NCI-H2029 treated with DMSO at 0.1 percent for 48 hours (cell line): ENCODE results near the gene GIT1.
A peak's percentile ranks its signal among the peaks of the same experiment; 100 is the strongest.

Experiments used
- DNase-seq: peaks from one replicate; lab custom pipeline; 2025; lab: John Stamatoyannopoulos, UW

Gene GIT1

DNA sequence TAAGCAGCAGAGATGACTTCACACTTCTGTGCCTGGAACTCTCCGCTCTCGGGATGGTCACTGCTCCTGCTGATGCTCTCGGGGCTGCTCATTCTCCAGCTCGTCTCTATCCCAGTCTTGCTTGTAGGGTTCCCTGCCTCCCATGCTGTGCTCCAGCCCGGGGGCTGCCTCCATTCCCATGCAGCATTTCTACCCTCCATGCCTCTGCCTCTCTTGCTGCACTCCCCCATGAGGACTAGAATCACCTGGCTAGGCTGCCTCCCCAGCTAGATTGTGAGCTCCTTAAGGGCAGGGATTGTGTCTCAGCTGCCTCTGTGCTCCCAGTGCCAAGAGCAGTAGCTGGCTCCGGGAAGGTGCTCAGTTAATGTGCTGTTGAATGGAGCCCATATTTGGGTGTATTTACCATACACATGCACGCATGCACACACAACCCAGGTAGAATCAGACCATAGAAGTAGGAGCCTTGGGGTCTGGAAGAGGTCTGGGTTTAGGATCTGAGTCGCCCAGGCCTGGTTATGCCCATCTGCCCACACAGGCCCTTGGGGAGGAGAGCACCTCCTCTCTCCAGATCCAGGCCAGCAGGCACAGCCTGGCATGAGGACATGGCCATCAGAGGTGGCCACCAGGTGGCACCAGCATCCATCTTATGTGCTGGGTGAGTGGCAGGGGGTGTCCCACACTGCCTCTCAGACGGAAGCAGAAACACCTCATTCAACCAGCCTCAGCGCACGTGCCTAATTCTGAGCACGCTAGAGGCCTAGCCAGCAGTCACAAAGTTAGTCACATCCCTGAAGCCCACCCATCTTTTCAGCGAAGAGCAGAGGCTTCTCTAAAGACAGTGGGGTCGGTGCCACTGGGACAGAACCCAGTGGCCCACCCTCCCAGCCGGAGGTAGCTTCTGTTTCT lies 9.3 kb downstream of the GIT1 start:
- DNase-seq: peak; percentile 37

DNA sequence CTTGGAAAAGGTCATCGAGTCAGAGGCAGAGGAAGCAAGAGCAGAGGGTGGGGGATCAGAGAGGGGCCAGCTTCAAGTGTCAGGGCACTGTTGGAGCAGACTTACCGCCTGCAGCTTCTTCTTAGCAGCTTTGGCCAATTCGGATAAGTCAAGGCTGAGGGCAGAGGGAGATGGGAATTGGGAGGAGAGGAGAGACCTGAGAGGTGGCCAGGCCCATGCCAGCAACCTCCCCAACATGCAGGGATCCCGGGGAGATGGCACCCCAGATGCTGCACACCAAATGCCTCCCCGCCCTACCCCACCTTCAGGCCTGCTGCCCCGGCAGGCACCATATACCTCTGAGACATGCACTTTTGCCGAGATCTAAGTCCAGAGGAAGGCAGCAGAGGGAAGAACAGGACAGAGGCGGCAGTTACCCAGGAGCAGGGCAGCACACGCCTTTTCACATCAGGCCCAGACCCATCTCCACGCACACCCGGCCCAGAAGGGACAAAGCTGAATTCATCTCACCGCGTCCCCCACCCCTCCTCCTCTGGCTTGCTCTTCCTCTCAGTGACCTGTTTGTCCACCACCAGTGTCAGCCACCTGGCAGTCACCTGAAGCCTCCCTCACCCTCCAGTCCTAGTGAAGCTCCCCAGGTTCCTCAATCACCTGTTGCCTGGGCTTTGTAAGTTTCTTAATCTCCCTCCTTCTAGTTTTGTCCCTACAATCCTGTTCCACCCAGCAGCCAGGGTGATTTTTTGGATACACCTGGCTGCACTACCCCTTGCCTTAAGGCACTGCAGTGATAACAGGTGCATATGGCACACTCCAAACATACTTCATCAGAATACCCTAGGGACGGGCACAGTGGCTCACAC lies 10.6 kb downstream of the GIT1 start:
- DNase-seq: no peak

DNA sequence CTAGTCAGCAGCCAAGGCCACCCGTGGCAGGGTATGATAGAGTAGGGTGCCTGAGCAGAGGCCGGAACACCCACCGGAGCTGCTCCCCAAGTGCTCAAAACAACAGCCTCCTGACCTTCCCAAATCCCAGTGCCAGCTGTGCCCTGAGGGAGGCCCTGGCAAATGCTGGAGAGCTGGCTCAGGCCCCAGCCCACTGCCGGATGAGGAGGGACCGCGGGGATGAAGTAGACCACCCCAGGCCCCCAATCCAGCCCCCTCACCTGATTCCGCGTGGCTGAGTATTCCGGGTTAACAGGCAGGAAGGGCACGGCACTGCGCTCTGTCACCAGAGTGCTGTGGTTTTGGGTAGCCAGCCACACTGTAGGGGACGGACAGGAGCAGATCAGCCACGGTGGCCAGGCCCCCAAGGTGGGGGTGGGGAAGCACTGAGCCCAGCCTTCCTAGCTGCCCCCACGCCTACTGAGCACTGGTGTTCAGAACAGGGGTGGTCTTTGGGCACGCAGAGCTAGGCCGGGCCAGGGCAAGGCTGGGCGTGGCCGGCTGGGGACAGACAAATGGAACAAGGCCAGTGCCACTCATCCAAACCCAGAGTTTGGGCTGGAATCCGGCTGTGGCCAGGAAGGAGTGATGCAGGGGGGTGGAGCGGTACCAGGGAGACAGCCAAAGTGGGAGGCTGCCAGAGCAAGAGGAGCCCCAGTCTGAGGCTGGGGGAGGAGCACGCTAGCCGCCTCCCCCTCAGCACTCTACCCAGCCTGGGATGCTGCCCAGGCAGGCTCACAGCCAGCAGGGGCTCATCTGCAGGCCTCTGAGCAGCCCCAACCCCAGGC lies 11.8 kb downstream of the GIT1 start:
- no peak for DNase-seq

DNA sequence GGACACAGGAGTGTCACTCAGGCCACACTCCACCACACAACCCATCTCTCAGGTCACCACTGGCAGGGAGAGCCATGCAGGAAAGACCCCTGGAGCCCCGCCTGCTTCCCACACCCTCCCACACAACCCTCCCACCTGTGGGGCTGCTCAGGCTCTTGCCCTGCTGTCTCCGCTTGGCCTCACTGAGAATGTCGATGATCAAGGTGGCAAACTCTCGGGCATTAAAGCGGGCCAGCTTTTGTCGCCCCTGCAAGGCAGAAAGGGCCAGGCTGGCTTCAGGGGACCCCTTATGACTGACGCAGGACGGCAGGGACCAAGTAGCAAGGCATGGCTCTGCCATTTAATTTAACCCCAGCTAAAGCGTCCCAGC lies 12.5 kb downstream of the GIT1 start:
- DNase-seq: no peak

DNA sequence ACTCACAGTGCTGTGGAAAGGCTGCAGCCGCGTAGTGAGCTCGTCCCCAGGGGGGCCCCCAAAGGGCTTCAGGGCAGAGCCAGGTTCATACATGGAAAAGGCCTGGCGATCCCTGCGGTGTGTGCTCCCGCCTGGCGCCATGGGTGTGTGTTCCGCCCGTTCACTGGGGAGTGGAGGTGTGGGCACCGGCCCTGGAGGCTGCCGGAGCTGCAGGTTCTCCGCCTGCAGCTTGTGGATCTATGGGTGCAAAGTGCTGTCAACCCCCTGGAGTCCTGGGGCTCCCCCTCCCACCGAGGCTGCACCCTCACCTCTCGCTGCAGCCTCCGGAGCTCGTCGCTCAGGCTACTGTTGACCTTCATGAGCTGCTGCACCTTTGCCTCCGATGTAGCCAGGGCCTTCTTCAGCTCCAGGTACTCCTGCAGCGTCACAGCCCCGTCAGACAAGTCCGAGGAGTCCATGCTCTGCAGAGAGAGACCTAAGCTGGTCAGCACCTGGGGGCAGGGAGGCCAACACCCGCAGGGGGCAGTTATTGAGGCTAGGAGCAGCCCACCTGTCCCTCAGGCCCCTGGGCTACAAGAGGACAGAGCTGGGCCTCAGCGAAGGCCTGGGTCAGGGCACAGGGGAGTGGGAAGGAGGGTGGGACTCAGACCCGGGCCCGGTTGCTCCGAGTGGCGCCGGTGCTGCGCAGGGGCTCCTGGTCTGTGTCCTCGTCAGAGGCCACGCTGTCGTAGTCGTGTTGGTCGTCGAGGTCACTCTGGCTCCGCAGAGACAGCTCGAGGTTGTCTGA lies 13.0 kb downstream of the GIT1 start:
- no peak for DNase-seq

DNA sequence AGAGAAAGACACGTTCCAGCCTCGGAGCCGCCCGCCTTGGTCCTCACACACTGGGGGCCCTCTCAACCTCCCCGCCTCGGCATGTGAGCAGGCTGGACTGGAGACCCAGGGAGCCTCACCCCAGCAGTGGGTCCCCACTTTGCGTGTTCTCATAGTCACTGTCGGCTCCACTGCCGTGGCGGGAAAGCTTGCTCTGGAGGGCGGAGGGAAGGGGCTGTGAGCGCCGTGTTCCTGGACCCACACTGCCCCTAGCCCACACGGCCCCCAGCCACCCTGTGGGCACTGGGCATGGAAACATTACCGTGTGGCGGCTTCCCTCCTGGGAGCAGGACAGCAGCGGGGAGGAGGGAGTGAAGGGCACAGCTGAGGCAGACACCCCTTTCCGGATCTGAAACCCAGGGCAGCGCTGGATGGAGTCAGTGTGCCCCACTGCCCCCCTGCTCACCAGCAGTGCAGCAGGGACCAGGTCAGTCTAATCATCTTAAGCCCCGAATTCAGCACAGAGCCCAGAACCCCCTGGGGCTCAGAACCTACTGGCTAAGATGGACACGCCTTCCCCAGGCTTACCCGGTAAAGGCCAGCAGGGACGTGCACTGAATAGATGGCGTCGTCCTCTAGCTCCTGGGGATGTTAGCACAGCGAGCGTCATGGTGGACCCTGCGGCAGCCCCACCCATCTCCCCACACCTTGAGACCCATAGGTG lies 13.8 kb downstream of the GIT1 start:
- DNase-seq: no peak

DNA sequence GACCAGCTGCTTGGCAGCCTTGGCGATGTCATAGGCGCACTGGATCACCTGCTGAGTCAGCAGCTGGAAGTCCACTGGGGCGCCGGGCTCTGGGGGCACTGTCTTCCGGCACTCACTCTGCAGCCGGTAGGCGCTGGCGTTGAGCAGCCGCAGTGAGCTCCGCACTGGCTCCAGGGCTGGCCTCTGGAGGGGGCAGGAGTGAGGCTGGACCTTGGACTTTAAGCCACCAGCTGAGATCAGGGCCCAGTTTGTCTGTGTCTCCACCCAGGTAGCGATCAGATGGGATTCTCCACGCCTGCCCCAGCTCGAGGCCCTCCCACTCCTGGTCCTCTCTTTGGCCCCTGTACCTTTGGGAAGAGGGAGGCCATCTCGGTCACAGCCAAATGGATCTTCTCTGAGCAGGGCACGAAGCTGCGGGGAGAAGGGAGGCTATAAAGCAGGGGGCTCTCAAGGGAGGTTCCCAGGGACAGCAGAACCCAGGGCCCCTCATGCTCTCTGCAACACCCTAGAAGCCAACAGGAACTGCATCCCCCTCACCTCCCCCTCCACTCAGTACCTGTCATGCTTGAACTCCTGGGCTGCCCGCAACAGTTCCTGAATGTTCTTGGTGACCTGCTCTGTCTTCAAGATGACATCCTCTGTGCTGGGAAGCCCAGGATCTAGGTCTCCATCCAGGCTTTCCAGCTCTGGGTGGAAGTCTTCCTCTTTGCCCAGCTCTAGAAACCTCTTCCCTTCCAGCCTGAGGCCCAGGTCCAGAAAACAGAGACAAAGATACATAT lies 14.5 kb downstream of the GIT1 start:
- no peak for DNase-seq

DNA sequence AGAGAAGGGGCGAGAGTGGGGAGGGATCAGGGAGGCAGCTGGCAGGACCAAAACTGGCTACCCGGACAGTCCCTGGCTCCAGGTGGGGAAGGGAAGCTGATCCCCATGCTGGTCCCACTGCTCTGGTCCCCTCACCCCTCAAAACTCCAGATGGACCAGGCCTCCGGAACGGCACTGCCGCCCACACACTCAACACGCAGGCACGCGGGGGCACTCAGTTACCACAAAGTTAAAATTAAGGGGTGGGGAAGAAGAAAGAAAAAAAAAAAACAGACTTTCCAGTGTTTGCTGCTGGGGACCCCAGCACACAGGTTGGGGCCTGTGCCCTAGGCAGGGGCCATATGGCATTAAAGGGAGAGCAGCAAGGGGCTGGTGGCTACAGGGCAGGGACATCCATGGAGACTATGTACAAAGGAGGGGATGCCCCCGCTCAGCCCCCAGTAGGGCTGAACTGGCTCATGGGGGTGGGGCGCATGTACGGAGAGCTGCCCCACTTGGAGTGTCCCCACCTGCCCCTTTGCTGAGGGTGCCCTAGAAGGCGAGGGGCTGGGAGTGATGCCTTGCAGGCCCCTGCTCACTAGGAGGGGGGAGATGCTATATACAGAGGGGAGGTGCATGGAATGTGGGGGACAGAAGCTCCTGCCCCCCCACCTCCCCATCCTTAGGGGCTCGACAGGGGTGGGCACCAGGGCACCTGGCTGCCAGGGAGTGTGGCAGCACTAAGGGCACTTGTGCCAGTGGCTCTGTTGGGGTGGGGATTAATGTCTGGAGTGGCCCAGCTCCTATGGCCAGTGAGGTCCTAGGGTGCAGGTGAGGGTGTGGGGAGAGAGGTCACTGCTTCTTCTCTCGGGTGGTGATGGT lies 15.3 kb downstream of the GIT1 start:
- no peak for DNase-seq

DNA sequence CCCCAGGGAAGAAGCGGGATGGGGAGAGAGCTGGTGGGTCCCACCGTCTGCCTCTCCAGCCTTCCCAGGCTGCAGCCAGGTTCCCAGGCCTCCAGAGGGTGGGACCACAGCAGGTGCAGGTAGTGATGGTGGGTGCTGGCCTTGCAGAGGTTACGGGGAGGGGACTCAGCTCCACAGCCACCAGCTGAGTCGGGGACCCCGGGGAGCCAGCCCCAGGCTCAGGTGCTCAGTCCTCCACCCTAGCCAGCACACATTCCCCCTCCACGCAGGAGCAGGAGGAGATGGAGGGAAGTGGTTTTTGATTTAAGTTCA lies 15.9 kb downstream of the GIT1 start:
- DNase-seq: no peak

DNA sequence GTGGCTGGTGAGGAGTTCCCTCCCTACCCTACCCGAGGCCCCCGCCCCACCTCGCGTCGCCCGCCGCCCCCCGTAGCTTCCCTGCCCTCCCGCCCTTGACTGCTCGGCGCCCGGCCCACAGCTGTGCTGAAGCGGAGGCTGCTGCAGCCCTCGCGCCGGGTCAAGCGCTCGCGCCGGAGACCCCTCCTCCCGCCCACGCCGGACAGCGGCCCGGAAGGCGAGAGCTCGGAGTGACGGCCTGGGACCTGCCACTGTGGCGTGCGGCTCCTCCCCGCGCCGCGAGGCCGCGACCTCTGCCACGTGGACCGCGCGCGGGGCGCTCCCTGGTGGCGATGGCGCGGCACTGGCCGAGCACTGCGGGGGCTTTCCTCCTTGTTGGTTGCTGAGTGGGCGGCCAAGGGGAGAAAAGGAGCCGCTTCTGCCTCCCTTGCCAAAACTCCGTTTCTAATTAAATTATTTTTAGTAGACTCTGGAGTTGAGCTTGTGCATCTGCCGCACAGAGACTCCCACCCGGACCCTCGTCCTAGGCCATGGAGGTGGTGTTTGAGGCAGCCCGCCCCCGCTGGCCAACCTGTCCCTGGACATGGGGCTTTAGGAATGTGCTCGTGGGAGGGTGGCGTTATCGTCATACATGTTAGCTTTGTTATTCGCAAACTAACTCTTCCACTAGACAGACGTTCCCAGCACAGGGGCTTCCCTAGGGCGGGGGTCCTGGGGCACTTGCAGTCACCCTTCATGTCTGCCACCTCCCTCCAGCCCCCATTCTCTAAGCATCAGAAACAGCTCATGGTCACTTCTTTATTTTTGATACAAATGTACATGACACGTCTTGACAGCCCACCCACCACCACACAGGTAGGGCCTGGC lies 16.5 kb downstream of the GIT1 start:
- no peak for DNase-seq

DNA sequence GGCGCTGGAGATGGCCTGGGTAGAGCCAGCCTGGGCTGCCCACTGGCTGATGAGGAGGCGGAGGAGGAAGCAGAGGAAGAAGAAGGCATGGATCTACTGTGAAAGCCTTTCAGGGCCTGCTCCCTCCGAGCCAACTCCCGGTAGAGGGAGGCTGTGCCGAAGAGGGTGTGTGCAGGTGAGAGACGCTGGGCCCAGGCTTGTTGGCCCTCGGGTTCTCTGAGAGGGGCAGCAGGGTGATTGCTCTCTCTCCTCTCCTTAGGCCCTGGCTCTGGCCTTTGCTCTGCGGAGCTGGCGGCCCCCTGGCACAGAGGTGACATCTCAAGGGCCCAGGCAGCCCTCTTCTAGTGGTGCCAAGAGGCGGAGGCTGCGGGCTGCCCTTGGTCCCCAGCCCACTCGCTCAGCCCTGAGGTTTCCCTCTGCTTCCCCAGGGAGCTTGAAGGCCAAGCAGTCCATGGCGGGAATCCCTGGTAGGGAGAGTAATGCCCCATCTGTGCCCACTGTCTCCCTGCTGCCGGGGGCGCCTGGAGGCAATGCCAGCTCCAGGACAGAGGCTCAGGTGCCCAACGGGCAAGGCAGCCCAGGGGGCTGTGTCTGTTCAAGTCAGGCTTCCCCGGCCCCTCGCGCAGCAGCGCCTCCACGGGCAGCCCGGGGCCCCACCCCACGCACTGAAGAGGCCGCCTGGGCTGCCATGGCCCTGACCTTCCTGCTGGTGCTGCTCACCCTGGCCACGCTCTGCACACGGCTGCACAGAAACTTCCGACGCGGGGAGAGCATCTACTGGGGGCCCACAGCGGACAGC lies 17.4 kb downstream of the GIT1 start:
- DNase-seq: no peak

DNA sequence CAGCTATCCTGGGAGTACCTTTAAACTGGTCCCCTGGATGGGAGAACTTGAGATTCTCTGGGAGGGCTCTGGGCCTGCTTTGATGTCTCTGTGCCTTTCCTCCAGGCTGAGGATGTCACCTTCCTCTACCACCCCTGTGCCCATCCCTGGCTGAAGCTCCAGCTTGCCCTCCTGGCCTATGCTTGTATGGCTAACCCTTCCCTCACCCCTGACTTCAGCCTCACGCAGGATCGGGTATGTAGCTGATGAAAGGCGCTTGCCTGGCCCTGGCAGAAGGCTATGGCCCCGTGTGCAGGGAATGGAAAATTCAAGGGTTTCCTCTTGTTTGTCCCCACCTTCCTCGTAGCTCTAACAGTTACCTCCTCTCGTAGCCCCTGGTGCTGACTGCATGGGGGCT lies 18.0 kb downstream of the GIT1 start:
- no peak for DNase-seq

DNA sequence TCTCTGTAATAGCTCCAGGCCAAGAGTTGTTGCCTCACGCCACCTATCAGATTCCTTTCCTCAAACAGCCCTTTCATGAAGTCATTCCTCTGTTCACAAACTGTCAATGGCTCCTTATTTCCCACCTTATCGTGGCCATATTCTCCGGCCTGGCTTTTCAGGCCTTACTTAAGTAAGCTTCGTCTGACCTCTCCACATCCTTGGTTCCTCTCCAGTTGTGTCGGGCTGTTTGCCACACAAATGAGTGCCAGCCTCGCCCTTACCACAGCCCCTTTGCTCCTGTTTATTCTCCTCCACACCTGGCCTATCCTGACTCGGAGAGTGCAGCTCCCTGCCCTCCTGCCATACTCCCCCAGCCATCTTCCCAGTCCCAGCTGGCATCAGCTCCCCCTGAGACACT lies 18.9 kb downstream of the GIT1 start:
- no peak for DNase-seq

DNA sequence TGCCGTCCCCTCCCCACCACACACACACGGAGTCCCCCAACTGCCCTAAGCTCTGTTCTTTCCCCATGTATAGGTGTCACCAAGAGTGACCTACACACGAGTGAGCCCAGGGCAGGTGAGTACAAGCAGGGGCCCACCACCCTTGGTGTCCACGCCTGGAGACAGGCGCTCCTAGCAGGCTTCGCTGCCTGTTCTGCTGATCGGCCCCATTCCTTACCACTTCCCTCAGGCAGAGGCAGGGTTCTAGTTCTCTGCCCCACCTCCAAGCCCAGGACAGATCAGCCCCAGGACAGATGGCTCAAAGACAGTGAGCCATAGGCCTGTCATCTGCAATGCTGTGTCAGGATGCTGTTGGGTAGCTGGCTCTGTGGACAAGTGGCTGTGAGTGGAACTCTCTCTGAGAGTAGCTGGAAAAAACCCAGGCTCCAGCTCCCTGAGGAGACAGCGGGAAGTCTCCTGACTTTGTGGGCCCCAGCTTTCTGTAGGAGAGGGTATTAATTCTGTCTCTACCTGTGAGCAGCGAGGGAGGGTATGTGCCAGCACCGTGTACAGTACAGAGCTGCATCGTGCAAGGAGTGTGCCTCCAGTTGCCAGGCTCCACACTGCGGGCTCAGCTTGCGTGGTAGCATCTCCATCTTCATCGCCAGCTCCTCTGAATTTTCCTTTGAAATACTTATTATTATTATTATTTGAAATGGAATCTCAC lies 20.1 kb downstream of the GIT1 start:
- DNase-seq: no peak

DNA sequence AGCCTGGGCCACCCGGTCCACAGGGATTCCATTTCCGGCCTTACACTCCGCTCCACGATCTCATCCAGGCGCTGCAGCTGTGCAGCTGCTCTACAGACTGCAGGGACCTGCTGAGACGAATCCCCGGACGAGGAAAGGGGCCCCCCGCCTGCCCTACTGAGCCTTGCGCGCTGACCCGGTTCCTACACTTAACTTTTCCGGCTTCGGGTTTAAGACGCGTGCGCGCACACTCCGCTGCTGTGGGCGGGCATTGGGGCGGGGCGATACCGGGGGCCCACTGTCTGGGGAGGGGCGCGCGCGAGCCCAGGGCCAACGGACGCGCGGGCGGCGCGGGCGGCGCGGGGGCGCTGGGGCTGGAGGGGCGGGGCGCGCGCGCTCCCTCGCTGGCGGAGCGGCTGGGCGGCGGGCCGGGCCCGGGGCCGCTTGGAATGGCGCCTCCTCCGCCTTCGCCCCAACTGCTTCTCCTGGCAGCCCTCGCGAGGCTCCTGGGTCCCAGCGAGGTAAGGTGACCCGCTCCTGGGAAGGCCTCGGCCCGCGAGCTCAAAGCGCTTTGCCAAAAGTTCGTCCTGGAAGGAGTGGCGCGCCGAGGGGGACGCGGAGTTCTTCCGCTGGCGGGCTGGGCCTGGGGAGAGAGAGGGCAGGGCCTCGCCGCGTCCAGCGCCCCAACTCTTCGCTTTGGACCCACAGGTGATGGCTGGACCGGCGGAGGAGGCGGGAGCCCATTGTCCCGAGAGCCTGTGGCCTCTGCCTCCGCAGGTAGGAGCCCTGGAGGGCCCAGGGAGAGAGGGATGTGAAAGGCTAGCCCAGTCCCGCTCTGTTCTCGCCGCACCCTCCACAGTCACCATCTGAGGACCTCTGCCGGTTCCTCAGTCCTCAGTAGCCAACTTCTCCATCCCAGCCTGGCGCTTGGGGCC lies 20.9 kb downstream of the GIT1 start, which contains the start of gene TP53I13:
Gene TP53I13, plus strand, starts transcription at position 371 of the 914 bp plus-strand sequence. Its CDS starts 58 bp downstream, at position 429.
- DNase-seq: no peak
